Measurements from ENCODE around the gene GIMAP7.
"Not testable (repeated sequence)": the region's sequence is repeated elsewhere in the genome, so short reads cannot be mapped to it uniquely, and the experiment has no call there.

GIMAP7 gene

DNA sequence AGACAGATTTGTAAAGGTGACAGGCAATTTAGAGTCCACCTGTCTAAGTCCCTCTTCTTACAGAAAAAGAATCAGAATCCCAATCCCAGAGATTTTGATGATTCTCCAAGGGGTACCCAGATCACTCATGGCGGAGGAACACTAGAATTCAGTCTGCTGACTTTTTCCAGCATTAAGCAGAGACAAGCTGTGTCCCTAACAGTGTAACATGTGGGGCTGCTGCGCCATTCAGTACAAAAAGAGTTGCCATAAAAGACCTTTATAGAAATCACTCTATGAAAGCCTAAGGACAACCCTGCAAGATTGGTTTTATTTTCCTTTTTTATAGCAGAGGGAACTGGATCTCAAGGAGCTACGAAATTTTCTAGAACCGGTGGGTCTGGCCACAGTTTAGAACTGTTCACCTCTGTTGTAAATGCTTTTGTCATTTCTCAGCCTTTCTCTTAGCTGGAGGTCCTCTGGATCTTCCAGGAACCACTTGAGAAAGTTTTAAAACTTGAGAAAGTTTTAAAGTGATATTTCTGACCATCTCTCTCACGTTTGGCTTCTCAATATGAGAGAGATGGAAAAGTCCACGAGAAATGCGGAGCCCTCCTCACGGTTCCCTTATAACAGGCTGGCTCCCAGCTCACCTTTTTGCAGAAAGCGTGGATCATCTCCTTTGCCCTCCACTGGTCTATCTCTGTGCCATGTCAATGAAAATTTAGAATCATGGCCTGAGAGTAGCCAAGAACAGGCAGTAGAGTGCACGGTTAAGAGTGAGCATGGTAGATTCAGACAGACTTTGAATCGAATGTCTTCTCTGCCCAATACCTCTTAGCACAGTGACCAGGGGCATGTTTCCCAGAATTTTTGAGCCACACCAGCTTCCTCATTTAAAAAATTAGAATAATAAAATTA is 826 bp downstream of the GIMAP7 start:
- no peak for FAIRE-seq

DNA sequence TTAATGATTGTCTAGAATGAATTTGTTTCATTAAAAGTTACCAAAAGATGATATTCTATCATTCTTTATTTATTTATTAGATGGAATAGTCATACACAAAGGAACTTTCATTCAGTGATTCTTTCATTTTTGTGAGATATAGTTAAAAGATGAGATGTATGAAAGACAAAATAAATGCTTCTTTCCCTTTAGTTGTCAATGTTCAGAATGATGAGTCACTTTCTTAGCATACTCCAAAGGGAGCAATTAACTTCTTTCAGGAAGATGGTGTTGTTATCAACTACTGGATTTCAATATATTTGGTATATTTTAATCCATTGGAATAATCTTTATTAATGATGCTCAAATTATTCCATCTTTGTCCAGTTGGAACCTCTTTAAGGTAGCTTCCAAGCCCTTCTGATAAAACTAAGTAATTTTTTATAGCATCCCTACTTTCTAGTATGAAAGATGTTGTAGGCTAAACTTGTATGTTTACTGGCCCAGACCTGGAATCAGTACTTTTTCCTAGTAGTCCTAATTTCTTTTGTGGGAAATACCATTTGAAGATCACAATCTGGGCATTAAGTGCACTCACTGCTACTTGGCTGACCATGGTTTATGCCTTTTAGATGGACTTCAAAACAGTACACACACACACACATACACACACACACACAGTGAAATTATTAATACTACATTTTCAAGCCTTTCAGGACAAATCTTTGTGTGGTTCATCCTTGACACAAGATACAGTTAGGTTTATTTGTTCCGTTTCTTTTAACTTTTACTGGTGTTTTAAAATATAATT is 2.5 kb downstream of the GIMAP7 start:
- no peak for FAIRE-seq

DNA sequence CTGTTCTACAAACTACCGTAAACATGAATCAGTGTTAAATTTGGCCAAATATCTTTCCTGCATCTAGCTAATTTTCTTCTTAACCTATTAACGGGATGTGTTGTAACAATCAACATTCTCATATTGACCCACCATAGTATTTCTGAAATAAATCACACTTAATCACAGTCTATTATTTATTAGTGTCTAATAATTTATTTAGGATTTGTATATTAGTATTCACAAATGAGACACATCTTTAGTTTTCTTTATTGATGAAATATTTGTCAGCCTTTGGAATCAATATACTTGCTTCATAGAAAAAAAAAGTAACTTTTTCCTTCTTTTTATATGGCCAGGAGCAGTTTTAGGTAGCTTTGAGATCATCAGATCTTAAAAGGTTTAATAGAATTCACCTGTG is 4.6 kb downstream of the GIMAP7 start:
- FAIRE-seq = peak; percentile 54

DNA sequence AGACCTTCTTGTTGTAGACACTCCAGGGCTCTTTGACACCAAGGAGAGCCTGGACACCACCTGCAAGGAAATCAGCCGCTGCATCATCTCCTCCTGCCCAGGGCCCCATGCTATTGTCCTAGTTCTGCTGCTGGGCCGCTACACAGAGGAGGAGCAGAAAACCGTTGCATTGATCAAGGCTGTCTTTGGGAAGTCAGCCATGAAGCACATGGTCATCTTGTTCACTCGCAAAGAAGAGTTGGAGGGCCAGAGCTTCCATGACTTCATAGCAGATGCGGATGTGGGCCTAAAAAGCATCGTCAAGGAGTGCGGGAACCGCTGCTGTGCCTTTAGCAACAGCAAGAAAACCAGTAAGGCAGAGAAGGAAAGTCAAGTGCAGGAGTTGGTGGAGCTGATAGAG is 5.5 kb downstream of the GIMAP7 start:
- FAIRE-seq = no peak

DNA sequence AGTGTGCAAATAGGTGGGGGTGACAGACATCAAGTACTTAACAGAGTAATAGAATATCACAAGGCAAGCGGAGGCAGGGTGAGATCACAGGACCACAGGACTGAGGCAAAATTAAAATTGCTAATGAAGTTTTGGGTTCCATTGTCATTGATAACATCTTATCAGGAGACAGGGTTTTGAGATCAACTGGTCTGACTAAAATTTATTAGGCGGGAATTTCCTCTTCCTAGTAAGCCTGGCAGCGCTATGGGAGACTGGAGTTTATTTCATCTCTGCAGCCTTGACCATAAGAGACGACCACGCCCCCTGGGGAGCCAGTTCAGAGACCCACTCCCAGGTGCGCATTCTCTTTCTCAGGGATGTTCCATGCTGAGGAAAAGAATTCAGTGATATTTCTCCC is 8.3 kb downstream of the GIMAP7 start:
- not testable (repeated sequence) for FAIRE-seq

DNA sequence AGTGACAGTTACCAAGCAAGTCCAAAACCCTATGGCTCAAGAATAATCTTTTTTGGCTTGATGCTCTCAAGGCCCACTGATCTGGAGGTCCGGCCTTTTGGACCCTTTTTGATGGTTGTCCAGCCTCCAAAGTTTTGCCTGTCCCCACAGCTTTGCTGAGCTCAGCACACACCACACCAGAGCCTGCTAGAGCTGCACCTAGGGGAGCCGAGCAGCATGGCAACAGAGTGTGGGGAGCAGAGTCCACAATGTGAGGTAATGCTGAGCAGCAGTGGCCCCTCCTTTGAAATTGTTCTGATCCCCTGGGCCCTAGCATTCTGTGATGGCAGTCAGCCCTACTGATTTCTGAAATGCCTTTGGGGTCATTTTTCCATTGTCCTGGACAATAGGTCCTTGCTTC is 9.3 kb downstream of the GIMAP7 start:
- FAIRE-seq = no peak

DNA sequence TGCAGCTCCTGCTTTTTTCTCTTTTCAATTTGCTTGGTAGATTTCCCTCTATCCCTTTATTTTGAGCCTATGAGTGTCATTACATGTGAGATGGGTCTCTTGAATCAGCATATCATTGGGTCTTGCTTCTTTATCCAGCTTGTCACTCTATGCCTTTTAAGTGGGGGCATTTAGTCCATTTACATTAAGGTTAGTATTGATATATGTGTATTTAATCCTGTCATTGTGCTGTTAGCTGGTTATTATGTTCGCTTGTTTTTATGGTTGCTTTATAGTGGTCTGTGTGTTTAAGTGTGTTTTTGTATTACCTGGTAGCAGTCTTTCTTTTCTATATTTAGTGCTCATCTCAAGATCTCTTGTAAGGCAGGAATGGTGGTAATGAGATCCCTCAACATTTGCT is 17.0 kb downstream of the GIMAP7 start:
- FAIRE-seq = no peak

DNA sequence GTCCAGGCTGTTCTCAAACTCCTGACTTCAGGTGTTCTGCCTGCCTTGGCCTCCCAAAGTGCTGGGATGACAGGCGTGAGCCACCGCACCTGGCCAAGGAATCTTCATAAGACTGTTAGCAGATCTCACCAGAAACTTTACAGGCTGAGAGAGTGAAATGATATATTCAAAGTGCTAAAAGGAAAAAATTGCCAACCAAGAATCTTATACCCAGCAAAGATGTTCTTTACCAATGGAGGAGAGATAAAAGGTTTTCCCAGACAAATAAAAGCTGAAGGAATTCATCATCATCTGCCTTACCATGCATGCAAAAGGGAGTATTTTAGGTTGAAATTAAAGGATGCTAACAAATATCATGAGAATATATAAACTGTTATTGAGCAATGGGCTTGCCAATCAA is 23.6 kb downstream of the GIMAP7 start:
- FAIRE-seq = no peak

DNA sequence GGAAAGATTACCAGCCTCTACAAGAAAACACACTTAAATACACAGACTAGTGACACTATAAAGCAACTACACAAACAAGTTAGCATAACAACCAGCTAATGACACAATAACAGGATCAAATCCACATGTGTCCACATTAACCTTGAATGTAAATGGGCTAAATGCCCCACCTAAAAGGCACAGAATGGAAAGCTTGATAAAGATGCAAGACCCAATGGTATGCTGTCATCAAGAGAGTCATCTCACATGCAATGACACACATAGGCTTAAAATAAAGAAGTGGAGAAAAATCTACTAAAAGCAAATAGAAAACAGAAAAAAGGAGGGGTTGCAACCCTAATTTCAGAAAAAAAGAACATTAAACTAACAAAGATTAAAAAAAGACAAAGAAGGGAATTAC is 38.5 kb downstream of the GIMAP7 start:
- no peak for FAIRE-seq

DNA sequence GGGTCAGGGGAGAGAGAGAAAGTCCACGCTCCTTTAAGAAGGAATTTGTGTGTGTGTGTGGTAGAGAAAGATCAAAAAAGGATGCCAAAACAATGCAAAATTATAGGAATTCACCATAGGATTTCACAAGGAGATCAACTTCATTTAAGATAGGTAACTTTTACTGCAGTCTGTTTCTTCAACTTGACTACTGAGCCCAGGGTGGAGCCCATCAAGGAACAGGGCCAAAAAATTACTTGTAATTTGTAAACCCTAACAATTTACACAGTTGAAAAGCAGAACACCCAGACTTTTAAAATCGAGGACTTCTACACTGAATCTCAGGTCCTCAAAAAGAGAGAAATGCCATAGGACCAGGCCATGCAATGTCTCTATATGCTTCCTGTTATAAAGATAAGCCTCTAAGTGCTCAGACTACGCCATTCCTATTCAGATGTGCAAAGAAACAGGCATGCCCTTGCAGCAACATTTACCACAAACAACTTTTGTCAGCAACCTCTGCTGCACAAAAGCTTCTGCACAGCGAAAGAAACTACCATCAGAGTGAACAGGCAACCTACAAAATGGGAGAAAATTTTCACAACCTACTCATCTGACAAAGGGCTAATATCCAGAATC is 42.0 kb downstream of the GIMAP7 start:
- no peak for FAIRE-seq

DNA sequence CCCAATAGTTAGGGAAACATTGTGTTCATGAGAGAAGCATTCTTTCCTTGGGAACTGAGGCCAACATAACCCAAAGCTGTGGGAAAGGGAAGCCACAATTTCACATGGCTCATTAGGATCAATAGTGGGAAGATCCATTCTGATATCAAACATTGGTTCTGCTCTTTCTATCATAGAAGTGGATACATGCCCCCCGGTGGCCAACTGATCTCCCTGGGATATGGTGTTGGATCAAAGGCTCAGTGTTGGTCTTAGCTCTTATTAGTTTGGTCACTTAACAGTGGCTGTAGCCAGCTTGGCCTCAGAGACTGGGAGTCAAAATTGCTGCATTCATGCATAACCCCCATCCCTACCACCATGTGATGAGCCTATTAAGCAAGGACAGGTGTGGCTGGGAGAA is 45.8 kb downstream of the GIMAP7 start:
- FAIRE-seq = no peak

DNA sequence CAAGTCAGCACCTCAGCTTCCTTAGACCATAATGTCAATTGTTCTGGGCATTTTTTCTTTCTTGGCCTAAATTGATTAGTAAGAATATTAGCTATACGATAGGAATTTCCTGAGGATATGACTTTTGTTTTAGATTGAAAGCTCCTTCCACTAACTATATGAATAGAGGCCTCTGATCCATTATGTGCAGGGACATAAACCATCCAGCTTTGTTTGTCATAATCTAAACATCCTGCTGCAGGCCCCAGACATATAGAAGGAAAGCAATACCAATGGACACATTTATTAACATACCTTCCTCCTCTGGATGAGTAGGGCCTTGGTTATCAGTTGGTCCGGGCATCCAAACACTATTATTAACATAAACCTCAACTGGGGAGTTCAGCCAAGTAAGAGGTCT is 48.2 kb downstream of the GIMAP7 start:
- no peak for FAIRE-seq

DNA sequence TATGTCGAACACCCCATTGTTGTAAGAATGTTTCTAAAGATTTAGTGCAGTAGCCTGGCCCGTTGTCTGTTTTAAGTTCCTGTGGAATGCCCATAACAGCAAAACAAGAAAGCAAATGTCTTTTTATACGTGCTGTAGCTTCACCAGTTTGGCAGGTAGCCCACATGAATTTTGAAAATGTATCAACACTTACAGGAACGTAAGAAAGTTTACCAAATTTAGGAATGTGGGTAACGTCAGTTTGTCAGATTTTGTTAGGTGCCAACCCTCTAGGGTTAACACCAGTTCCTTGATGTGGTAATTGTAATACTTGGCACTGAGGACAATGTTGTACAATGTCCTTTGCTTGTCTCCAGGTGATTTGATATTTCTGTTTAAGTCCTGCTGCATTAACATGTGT is 49.3 kb downstream of the GIMAP7 start:
- FAIRE-seq = no peak

DNA sequence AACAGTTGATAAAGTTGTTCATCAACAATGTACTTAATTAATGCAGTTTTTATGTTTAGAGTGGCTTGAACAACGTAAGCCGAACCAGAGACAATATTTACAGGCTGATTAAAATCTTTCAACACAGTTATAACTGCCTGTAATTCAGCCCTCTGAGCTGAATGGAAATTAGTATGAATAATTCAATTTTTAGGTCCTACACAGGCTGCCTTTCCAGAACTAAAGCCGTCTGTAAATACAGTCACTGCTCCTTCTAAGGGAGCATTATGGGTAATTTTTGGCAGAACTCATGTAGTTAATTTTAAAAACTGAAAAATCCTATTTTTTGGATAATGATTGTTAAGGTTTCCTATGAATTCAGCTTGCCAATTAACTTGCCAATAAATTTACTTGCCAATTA is 49.9 kb downstream of the GIMAP7 start:
- no peak for FAIRE-seq

DNA sequence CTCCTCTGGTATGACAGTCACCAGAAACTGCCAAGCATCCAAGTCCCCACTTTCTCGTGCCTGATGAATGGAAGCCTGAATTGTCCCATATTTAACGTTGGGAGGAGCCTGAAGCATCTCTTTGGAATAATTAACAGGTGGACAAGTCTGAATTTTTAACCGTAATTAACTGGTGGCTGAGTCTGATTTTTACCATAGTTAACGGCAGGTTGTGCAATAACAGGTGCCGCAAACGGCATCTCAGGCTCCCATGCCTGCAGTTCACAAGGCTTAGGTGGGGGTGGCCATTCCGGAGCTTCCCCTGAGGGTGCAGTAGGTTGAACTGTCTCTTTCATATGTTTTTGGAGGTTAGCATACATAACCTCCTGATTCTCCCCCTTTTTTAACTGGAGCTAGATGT is 50.6 kb downstream of the GIMAP7 start:
- FAIRE-seq = no peak

DNA sequence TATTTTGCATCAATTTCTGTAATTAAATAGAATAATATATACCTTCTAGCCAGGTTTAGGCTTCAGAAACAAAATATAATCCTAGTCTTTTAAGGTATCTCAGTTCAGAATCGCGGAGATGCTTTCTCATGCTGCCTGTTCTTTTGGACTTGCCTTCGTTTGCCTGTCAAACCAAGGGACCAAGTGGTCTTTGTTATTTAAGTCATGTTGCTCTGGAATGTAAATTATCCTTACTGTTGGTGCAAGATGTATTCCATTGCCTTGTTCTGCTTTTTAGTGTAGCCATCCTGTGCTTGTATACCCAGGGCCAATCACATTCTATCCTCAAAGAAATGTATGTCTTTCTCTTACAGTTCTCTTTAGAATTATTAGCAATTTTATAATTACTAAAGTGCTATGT is 51.5 kb downstream of the GIMAP7 start:
- no peak for FAIRE-seq

DNA sequence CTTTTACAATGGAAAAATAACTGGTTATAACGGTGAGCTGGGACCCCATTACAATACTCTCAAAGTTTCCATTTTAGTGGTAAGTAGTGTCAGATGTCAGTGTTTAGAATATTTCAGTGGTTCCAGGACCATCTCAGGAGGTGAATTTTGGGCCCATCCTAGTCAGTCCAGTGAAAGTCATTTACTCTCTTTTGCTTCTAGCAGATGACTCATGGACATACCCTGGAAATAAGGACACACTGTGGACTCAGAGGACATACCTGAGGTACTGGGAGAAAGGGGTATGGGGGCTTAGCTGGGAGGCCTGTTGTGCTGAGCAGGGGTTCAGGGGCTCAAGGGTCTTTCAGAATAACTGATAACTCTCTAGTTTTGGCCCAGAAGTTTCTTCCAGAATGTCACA is 51.9 kb downstream of the GIMAP7 start:
- FAIRE-seq = no peak

DNA sequence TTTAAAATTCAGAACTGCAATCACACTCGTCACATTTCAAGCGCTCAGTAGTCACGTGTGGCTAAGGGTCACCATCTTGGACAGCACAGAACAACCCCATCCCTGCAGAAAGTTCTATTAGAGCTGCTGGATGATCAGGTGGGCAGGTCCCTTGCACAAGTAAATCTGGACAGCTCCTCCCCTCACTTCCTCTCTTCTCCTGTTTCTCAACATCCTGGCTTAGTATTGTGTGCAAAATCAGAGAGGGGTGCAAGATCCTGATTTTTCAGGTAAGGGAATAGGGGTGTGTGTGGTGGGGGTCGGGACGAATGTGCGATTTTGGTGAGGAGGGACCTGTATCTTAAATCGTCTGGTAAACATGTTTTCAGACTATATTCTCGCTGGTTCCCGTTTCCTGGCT is 52.5 kb downstream of the GIMAP7 start, which contains the start of gene GIMAP4:
TSS of gene GIMAP4 (plus strand) at position 222 of the 400 bp plus-strand sequence. CDS start 2,512 bp downstream, outside the sequence.
- no peak for FAIRE-seq

DNA sequence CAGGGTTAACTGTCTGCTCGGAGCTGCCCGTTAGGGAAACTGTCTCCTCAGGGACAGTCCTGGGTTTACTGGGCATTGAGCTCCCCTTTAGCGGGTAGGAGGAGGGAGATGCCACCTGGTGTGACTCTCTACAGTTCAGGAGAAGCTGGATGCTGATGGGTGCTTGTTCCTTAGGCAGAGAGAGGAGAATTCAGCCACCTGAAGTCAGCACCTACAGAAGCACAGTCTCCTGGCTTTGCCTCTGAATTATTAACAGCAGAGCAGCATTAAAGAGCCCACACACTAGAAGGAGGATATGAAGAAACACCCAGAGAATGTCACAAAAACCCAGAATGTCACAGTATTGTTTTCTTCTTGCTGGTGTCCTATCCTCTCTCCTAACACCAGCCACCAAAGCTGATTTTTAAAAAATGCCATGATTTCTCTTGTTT is 53.2 kb downstream of the GIMAP7 start:
- FAIRE-seq = no peak

DNA sequence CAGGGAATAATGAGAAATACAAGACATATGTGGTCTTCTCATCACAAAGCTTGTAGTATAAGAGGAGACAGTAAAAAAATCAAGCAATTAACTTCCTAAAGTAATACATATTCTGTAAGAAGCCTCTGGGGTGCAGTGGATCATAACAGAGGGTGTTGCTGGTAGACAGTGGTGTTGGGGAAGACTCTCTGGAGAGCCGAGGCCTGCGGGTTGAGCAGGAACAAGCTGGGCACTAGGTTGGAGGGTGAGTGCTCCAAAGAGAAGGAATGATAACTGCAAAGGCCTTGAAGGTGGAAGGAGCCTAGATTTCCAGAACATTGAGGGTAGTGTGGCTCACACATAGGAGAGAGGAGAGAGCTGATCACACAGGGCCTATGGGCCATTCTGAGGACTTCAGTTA is 54.0 kb downstream of the GIMAP7 start:
- no peak for FAIRE-seq

DNA sequence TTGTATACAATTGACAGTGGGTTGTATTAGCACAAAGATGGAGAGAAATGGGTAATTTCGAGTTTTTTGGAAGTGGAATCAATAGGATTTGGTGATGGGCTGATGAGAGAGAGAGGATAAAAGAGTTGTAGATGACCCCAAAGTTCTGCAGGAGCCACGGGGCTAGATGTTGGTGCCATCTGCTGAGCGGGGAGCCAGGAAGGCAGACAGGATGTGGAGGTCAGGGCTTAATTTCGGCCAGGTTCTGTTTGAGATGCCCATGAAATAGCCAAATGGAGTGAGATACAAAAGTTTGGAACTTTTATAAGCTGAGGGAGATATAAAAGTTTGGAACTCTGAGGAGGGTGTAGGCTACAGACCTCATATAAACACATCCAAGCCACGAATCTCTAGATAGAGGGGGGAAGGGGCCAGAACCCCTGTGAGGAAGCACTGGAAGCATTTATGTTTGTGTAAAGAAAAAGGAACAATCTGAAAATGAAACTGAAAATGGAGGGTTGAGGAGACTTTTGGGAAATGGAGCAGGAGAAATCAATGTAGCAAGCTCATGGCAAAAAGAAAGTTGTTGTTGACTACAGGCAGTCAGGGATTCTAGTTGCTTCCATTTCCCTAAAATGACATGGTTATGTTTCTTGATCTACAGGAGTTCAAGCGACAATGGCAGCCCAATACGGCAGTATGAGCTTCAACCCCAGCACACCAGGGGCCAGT is 54.7 kb downstream of the GIMAP7 start:
- no peak for FAIRE-seq
